HG02588 (cell line): ENCODE results near the gene P2RX5.

ENCODE experiments used
- ATAC-seq: cut with Tn5 transposase; IDR thresholded peaks from one replicate; pipeline ENCODE4 v1.9.1; 2021; ENCODE audit warnings: mild to moderate bottlenecking, moderate library complexity; ENCODE audit not compliant: unreplicated experiment

P2RX5 gene

DNA sequence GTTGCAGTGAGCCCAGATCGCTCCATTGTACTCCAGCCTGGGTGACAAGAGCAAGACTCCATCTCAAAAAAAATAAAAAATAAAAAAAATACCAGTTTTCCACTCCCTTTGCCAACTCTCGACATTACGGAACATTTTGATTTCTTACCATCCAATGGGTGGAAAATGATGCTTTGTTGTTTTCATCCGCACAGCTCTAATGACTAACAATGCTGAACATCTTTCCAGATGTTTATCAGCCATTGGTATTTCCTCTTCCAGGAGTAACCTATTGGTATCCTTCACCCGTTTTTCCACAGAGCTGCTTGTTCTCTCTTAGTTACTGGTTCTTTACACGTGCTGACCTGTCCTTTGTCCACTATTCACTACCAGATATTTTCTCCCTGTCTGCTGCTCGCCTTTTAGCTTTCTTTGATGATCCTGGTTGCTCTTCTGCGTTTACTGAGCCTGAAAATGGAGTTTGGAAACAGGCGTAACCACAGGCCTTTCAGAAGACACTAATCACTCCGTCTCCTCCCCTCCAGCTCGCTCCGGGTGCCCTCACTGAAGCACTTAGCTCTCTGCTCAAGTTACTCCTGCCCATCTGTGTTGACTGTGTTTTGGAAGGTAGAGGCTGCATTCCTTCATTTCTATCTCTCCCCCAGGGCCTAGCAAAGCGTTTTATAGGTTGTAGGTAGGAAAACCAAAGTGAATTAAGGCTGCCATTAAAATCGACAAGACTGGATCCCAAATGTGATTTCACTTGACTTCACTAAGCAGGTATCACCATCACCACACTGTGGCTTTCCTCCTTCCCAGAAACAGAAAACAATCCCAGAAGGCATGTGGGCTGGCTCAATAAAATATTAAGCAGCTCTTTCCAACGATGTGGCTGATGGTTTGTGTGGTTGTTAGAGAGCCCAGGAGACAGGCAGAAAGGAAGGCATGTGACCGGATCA lies 68.9 kb downstream of the P2RX5 start:
- no peak for ATAC-seq
